T follicular helper cell (primary cell): Measurements from ENCODE around the gene IL17C.
"Not testable (repeated sequence)": the region's sequence is repeated elsewhere in the genome, so short reads cannot be mapped to it uniquely, and the experiment has no call there.

Source experiments
- DNase-seq: peaks from one replicate; pipeline ENCODE4 v3.0.0-alpha.2; 2020; ENCODE audit warnings: low read depth

Gene IL17C

GRCh38 chr16:88658714-88659113 lies 20.3 kb downstream of the IL17C start:
- no peak for DNase-seq

DNA sequence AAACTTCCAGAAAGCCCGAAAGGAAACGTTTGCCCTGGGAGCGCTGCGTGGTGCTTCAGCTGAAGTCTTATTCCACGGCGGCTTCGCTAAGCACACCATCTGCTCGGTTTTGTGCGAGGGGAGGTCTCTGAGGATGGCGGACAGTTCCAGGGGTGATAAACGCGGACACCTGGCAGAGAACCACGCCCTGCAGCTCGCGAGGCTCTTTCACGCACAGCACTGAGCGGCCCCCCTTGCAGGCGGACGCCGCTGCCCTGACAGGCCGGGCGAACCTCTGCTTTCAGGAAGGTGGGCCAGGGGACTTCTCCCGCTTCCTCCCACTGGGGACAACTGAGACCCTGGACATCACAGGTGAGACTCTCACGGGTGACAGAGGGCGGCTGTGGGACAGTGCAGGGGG lies 20.8 kb downstream of the IL17C start:
- no peak for DNase-seq

GRCh38 chr16:88661468-88661867 lies 23.1 kb downstream of the IL17C start:
- DNase-seq: no peak

DNA sequence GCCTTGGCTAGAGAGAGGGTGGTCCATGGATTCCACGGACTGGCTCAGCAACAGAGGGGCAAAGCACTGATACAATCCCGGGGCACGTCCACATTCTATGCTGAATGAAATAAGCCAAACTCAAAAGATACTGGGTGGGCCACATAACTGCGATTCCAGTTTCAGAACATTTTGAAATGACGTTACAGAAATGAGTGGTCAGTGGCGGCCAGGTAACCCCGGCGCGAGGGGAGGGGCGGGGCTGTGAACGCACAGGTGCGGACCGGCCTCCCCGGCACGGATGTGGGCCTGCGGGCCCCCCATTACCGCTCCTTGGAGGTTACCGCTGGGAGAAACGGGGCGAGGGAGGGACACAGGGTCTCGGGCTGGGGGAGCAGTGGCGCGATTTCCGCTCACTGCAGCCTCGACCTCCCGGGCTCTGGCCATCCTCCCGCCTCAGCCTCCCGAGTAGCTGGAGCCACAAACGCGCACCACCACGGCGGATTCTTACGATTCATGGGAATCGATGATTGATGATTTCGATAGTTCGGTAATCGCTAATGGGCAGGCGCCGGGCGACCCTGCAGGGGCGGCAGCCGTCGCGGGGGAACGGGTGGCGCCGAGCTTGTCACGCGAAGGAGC lies 24.0 kb downstream of the IL17C start:
- DNase-seq: no peak

- peak; percentile 95 for DNase-seq
Observed at GRCh38 chr16:88662843-88663606, 24.7 kb downstream of the IL17C start, which contains the start of gene MVD. TSS of gene MVD (minus strand) at chr16:88663091. CDS start at chr16:88663080, 11 bp downstream.

- DNase-seq: no peak
Observed at GRCh38 chr16:88665148-88665547, 26.8 kb downstream of the IL17C start.

DNA sequence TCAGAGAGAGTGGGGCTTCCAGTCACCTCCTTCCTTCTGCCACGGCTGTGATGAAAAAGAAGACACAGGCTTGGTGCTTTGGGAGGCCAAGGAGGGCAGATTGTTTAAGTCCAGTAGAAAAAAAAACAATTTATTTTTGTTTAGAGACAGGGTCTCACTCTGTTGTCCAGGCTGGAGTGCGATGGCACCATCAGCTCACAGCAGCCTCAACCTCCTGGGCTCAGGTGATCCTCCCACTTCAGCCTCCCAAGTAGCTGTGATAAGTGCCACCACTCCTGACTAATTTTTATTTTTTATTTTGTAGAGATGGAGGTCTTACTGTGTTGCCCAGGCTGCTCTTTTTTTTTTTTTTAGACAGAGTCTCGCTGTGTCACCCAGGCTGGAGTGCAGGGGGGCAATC lies 27.2 kb downstream of the IL17C start:
- DNase-seq: no peak

- no peak for DNase-seq
Observed at GRCh38 chr16:88667461-88667860, 29.1 kb downstream of the IL17C start.

- not testable (repeated sequence) for DNase-seq
Observed at GRCh38 chr16:88669493-88669892, 31.1 kb downstream of the IL17C start.

DNA sequence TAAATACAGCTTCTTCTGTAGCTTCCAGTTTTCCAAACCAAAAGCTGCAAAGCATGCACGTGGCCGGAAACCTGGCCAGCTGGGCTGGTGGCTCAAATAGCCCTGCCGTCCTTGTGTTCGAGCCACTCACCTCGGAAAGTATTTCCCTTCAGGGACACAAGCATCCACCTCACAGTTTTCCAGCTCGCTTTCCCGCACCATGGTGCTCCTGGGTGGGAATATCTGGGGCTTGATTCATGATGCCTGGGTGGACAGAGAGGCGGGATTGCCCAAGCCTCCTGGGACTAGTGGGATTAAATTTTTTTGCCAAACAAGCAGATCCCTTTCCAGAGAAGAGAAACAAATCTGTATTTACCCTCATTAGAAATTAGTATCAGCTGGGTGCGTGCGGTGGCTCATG lies 31.6 kb downstream of the IL17C start:
- DNase-seq: no peak

DNA sequence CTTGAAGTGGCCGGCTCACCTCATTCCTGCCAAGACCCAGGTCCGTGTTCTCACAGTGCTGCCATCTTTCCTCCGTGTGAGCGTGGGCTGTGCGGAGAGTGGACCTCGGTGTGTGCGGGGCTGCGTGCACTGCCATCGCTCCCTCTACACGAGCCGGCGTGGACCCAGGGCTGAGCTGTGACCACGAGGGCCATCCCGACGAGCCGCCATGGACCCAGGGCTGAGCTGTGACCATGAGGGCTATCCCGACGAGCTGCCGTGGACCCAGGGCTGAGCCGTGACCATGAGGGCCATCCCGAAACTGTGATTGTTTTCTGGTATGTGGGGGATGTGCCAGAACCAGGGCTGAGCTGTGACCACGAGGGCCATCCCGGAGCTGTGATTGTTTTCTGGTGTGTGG lies 33.4 kb downstream of the IL17C start:
- DNase-seq: no peak

- DNase-seq: no peak
Observed at GRCh38 chr16:88672776-88673175, 34.4 kb downstream of the IL17C start.

- no peak for DNase-seq
Observed at GRCh38 chr16:88673716-88674379, 35.5 kb downstream of the IL17C start.

DNA sequence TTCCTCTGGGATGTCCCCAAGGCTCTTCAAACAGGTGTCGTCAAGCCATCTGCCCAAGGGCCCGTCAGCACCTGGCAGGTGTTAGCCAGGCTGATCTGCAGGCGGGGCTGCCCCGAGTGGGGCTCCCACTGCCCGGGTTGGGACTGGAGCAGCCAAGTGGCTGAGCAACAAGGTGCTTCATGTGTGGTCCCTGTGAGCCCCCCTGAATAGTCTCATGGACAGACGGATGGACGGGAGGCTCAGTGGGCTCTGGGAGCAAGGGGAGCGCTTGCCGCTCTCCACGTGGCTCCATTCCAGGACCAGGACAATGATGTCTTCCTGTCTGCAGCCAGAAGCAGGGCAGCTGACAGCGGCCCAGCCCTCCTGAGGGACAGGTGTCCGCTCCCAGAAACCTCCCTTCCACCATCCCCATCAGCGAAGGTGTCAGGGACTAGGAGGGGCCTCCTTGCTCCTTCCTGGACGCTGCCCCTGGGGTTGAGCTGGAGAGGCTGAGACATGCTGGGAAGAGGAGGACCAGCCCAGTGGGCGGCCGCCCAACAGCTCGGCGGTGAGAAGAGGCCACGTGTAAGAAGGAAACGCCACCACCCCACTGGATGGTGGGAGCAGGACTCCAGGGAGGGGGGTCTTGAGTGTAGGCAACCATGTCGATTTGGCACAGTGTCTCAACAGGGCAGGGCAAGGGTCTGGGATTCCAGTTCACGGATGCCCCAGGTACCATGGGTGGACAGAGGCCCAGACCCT lies 38.3 kb downstream of the IL17C start:
- DNase-seq: no peak

DNA sequence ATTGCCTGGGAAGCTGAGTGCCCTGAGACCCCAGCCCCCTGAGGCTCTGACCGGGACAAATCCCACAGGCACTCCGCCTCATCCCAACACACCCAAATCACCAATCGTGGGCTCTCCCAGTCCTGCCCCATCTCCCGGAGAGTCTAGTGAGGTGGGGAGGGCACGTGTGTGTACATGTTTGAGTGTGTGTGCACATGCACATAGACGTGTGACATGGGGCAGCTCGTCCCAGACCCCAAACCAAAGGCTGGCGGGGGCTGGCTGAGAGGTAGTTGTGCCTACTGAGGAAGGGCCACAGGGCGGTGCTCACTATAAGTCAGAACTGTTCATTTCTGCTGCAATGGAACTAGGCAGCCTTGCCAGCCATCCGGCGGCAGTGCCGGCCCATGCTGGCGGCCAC lies 39.3 kb downstream of the IL17C start:
- no peak for DNase-seq

- no peak for DNase-seq
Observed at GRCh38 chr16:88678224-88678979, 40.0 kb downstream of the IL17C start.

DNA sequence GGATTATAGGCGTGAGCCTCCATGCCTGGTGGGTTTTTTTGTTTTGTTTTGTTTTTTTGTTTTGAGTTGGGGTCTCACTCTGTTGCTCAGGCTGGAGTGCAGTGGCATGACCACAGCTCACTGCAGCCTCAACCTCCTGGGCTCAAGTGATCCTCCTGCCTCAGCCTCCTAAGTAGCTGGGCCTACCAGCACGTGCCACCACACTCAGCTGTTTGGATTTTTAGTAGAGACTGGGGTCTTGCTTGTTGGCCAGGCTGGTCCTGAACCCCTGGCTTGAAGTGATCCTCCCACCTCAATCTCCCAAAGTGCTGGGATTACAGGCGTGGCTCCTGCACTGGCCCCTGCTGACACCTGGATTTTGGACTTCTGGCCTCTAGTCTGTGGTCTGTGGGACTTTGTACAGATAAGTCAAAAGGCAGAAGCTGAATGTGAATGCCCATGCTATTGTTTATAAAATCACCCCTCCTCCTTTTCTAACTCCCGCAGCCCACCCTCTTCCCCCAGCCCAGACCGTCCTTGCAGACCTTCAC lies 42.2 kb downstream of the IL17C start:
- DNase-seq: no peak

- DNase-seq: no peak
Observed at GRCh38 chr16:88681084-88681680, 42.8 kb downstream of the IL17C start.

DNA sequence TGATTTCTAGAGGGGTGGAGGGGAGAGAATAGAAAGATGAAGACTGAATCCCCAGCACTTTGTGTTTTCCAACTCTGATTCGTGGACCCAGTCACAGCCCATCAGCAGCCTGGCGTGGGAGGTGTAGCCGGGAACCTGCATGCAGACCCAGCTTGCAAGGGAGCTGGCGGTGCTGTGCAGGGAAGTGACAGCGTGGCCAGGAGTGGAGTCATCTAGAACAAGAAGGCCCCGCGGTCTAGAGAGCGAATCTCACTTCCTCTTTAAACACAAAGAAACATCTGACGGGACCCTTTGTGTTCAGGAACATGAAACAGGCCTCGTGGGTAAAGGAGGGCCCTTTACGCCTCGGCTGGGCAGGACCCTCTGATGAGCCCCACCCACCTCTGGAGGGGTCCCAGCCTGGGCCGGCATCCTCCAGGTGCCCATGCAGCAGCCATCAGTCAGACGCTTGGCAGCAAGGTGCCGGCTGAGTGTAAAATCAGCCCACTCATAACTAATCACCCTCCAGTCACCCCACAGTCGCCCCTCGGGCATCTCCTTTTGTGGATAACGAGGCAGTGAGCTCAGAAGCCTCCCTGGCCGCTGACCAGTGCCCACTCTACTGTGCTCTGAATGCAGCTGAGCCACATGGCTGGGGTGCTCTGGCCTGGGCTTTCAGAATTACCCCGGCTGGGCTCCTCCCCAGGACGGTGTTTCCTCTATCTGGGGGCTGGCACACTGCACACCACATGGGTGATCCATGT lies 43.5 kb downstream of the IL17C start:
- DNase-seq: peak; percentile 40

GRCh38 chr16:88684569-88685155 lies 46.3 kb downstream of the IL17C start:
- no peak for DNase-seq
